B cell (primary cell): ENCODE results near the gene ESR2.

Experiments
- EZH2 ChIP-seq: IDR thresholded peaks from 2 replicates; pipeline ENCODE4 v1.6.1; 2012; ENCODE audit warnings: borderline replicate concordance, low read depth, mild to moderate bottlenecking, moderate library complexity, low read length; ENCODE audit not compliant: insufficient read depth, poor library complexity, severe bottlenecking
- TF ChIP-seq, protein P1 (sequence below): fragments of 200-600 bp; IDR thresholded peaks from one replicate; pipeline ENCODE4 v1.8.0; 2022; ENCODE audit warnings: antibody characterized with exemption, mild to moderate bottlenecking

DNA sequence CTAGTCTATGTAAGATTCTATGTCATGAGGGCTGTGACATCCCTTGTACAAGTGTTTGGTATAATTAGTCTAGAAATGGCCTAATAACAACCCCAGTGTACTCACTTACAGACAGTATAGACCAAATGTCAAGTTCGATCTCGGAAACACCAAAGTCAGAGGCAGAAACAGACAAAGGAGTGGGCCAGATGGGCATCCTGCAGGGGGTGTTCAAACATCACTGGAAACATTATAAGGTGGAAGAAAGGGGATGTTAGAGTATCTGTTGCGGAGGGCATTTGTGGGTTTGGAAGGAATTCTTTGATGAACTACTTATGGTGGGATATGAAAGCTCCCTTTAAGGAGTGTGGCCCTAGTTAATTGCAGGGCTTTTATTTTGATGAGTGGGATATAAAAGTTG is 134.6 kb downstream of the ESR2 start:
- no peak for TF ChIP-seq EZH2
- TF ChIP-seq, protein P1, sequence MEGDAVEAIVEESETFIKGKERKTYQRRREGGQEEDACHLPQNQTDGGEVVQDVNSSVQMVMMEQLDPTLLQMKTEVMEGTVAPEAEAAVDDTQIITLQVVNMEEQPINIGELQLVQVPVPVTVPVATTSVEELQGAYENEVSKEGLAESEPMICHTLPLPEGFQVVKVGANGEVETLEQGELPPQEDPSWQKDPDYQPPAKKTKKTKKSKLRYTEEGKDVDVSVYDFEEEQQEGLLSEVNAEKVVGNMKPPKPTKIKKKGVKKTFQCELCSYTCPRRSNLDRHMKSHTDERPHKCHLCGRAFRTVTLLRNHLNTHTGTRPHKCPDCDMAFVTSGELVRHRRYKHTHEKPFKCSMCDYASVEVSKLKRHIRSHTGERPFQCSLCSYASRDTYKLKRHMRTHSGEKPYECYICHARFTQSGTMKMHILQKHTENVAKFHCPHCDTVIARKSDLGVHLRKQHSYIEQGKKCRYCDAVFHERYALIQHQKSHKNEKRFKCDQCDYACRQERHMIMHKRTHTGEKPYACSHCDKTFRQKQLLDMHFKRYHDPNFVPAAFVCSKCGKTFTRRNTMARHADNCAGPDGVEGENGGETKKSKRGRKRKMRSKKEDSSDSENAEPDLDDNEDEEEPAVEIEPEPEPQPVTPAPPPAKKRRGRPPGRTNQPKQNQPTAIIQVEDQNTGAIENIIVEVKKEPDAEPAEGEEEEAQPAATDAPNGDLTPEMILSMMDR, result peak; percentile 62
